ENCODE measurements around the gene SETBP1. TPM values are rescaled to one million over a fixed set of nuclear protein-coding genes. Genes with fewer than 3 reads are reported as not detected.

The SETBP1 gene
- total and polyA plus RNA-seq, 2 of the 4 experiments (the other 2 are of a cell fraction) = 0.19 to 0.36 TPM

DNA sequence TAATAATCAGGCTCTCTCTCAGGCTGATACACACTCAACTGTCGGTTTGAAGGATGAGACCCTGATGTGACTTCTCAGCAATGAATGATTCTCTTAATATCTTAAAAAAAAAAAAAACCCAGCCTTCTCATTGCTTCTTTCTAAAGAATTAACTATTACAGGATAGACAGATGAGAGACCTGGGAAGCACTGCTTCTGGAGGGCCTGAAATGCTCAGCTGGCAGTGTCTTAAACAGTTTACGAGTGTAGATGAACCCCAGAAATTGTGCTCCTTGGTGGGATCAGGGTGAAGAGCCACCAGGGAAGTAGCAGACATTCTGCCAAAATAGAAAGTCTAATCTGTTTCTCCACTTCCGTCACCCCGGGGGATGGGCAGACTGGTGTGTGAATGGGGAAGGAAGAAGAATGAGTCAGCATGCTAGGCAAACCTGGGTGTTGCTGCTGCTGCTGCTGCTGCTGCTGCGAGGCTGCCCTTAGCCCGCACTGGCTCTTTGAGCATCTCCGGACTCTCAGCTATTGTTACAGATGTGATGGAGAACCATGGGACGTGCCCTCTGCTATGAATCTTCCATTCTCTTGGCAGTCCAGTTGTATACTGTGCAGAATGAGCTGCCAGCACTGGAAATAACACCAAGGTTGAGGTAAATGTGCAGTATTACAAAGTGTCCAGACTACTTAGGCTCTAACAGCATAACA, 158.4 kb downstream of the SETBP1 start:
- intact Hi-C loops (cut with micrococcal nuclease) = no loop called here
- H2AK5ac ChIP-seq (ENCODE audit: low read depth, low read length) = no peak overlapping the region
- dilution Hi-C loops (cut with HindIII; ENCODE audit: low sequenced_read_pairs, unreplicated experiment) = no loop called here

More for the DNA sequence above, 158.4 kb downstream of the SETBP1 start:
- no peak overlapping the region for H3K14ac ChIP-seq (replicated peaks; ENCODE audit: low read depth, low read length)
- H3K79me1 ChIP-seq (ENCODE audit: low read depth in 1 of 2, low read length in 2 of 2) = no peaks in the 10 kb centered on the region
- H4K91ac ChIP-seq (ENCODE audit: insufficient read depth, low read depth, low read length) = no peak overlapping the region
- DNase-seq (peak; percentile 43), ATAC-seq (ENCODE audit: low read depth) (peak; percentile 74; the same call in 1 of the 2 replicates)
- no peaks in the 10 kb centered on the region for H3K9me3 ChIP-seq (ENCODE audit: control insufficient read depth, insufficient read depth, low read length)
- peaks cover 6% of the 10 kb centered on the region; the same call in 1 of the 2 replicates for H3K9me1 ChIP-seq (ENCODE audit: insufficient read depth, low read length)
- POLR2A ChIA-PET (ENCODE audit: unreplicated experiment) = no interaction called here
- WGBS, 2 experiments (ENCODE audit: extremely low coverage in 2 of 2, insufficient read length in 1 of 2) = 58% methylated on average over 1 of the region's 8 CpGs; no CpG with 5 or more reads in 1 of the 2 experiments
- in situ Hi-C loops (cut with MboI; ENCODE audit: low sequenced_read_pairs) = no loop called here
- peak overlapping the region; percentile 5; the same call in 1 of the 2 replicates for H3K4ac ChIP-seq (ENCODE audit: low read depth, low read length)
- H2BK120ac ChIP-seq (ENCODE audit: low read depth, low read length) = no peak overlapping the region
- H2BK20ac ChIP-seq (ENCODE audit: low read depth, low read length) = peak overlapping the region; percentile 17; the same call in 1 of the 2 replicates
- peak overlapping the region; percentile 25; the same call in 1 of the 2 replicates for H4K5ac ChIP-seq (ENCODE audit: low read depth, low read length)
- no TSS peak for BruUV-seq (replicated peaks)
- peak overlapping the region; percentile 69 for H2AFZ ChIP-seq (replicated peaks; ENCODE audit: low read length, poor library complexity)
- no peak overlapping the region for H3K56ac ChIP-seq (ENCODE audit: extremely low read depth, insufficient read depth, low read length)
- H4K8ac ChIP-seq (ENCODE audit: low read depth in 2 of 2, low read length in 2 of 2) = peak overlapping the region in 1 of 2 experiments; percentile 74; a peak in 1 of 4 replicates
- H3K4me3 ChIP-seq (ENCODE audit: insufficient read depth, low read depth, low read length) = no peak overlapping the region
- H3K4me2 ChIP-seq (ENCODE audit: low read depth, low read length) = no peak overlapping the region; the same call in 1 of the 2 replicates
- no peaks in the 10 kb centered on the region for H3K27me3 ChIP-seq (ENCODE audit: control insufficient read depth, insufficient read depth, low read length)
- no peak overlapping the region for H3K23ac ChIP-seq (ENCODE audit: low read depth, low read length)
- no peak overlapping the region for H3K9ac ChIP-seq (ENCODE audit: low read depth, low read length)
- no peak overlapping the region for H2AK9ac ChIP-seq (replicated peaks; ENCODE audit: low read depth, low read length, poor library complexity)
- H3K4me1 ChIP-seq (ENCODE audit: control insufficient read depth, insufficient read depth, low read length) = peaks cover 6% of the 10 kb centered on the region; the same call in 1 of the 2 replicates
- CTCF ChIA-PET = interaction anchor here (0.7 kb wide), 1 partner anchor 597 kb away, joined by 3 read pairs; no protein-coding TSS in a partner anchor
- TF ChIP-seq NFE2L2 (IDR thresholded peaks at IDR 0.05; ENCODE audit: low read depth, low read length) = peak; percentile 43; the same call in 1 of the 2 replicates
- no peak for TF ChIP-seq MAFK (IDR thresholded peaks at IDR 0.05; ENCODE audit: low read depth, low read length)
- TF ChIP-seq, protein P1, sequence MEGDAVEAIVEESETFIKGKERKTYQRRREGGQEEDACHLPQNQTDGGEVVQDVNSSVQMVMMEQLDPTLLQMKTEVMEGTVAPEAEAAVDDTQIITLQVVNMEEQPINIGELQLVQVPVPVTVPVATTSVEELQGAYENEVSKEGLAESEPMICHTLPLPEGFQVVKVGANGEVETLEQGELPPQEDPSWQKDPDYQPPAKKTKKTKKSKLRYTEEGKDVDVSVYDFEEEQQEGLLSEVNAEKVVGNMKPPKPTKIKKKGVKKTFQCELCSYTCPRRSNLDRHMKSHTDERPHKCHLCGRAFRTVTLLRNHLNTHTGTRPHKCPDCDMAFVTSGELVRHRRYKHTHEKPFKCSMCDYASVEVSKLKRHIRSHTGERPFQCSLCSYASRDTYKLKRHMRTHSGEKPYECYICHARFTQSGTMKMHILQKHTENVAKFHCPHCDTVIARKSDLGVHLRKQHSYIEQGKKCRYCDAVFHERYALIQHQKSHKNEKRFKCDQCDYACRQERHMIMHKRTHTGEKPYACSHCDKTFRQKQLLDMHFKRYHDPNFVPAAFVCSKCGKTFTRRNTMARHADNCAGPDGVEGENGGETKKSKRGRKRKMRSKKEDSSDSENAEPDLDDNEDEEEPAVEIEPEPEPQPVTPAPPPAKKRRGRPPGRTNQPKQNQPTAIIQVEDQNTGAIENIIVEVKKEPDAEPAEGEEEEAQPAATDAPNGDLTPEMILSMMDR (conservative IDR thresholded peaks at IDR 0.05; ENCODE audit: low read depth, low read length) = no peak
- no peak for TF ChIP-seq RAD21 (IDR thresholded peaks at IDR 0.05; ENCODE audit: low read length)
- no peaks in the 10 kb centered on the region for H4K20me1 ChIP-seq (ENCODE audit: insufficient read depth, low read length)
- no peak overlapping the region for H2BK15ac ChIP-seq (ENCODE audit: low read depth, low read length)
- H3K36me3 ChIP-seq (ENCODE audit: control insufficient read depth, insufficient read depth, low read length) = no peaks in the 10 kb centered on the region
- no peak overlapping the region; the same call in 1 of the 2 replicates for H3K18ac ChIP-seq (ENCODE audit: low read depth, low read length)
- H2BK5ac ChIP-seq (ENCODE audit: low read depth, low read length, poor library complexity, severe bottlenecking) = no peak overlapping the region
- no peak overlapping the region for H3K27ac ChIP-seq (ENCODE audit: insufficient read depth, low read length)

Data from IMR-90 (cell line).